Fibroblast of the conjunctiva (primary cell): ENCODE measurements around the gene SIM2.

ENCODE experiments used
- DNase-seq: peaks from one replicate; pipeline ENCODE4 v3.0.0-alpha.2; 2010; ENCODE audit warnings: low read depth

The SIM2 gene

GRCh38 chr21:36763305-36763704 is 64.4 kb downstream of the SIM2 start:
- DNase-seq: no peak

- no peak for DNase-seq
Measured at GRCh38 chr21:36765229-36765628, 66.3 kb downstream of the SIM2 start.

DNA sequence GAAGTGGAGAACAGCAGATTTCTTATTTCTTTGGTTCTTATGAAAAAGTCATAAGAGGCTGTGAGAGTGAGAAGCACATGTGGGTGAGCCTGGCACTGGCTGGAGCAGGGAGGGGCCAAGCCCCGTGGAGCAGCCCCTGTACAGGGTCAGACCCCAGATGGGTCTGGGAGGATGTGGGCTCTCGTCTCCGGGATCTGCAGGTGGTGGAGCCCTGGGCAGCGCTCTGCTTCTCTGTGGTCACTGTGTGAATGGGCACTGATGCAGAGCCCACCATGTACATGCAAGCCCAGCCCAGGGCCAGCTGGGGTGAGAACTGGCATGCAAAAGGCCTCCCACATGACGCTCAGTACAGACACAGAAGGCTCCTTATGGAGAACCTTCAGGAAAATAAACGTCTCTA is 67.6 kb downstream of the SIM2 start:
- DNase-seq: no peak

- DNase-seq: no peak
Measured at GRCh38 chr21:36767096-36767495, 68.2 kb downstream of the SIM2 start.

- no peak for DNase-seq
Measured at GRCh38 chr21:36768496-36768895, 69.6 kb downstream of the SIM2 start.

- no peak for DNase-seq
Measured at GRCh38 chr21:36769051-36769839, 70.3 kb downstream of the SIM2 start.

DNA sequence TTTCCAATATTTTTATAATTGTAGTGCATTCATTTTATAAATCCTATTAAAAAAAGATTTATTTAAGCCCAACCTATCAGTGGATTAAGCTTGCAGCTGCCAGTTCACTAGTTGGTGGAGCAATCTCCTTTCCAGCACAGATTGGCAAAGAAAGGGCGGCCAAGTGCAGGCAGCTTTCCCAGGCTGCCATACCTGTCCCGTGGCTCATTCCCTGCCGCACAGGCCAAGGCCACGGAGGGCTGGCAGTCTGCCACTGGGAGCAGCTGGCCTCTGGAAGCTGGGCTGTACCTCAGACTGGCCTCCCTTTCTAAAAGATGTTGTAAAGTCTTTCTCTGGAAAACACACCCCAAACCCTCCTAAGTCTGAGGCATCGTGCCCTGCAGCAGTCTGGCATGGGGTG is 74.2 kb downstream of the SIM2 start:
- peak; percentile 49 for DNase-seq

- no peak for DNase-seq
Measured at GRCh38 chr21:36773995-36774394, 75.1 kb downstream of the SIM2 start.

GRCh38 chr21:36776981-36777617 is 78.2 kb downstream of the SIM2 start:
- no peak for DNase-seq

GRCh38 chr21:36780861-36781260 is 81.9 kb downstream of the SIM2 start:
- no peak for DNase-seq

DNA sequence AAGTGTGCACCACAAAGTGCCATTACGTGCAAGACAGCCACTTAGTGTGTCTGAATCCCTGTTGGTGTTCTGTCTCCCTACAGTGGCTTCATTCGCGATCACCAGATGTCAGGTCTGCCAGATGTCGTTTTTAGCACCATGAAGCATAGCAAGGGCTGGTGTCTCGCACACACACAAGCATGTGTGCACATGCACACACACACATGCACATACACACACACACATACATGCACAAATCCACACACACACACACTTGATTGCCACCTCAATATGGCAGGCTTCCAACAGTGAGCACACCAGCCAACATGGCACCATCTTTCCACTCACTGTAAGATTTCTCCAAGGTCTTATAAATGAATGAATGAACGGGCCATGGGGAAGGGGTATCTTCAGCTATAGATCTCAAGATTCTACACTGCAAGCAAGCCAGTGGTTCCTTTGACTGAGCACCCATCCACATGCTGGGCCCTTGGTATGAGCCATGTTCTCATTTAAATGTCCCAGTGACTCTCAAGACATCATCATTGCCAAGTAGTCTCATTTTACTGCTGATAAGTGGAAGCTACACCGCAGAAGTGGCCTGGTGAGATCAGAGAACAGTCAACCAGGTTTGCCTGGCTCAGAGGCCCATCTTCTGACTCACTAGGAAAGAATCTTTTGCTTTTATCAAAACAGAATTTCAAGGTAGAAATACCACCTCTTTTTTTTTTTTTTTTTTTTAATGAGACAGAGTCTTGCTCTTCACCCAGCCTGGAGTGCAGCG is 84.9 kb downstream of the SIM2 start:
- no peak for DNase-seq

GRCh38 chr21:36784947-36785346 is 86.0 kb downstream of the SIM2 start:
- no peak for DNase-seq

DNA sequence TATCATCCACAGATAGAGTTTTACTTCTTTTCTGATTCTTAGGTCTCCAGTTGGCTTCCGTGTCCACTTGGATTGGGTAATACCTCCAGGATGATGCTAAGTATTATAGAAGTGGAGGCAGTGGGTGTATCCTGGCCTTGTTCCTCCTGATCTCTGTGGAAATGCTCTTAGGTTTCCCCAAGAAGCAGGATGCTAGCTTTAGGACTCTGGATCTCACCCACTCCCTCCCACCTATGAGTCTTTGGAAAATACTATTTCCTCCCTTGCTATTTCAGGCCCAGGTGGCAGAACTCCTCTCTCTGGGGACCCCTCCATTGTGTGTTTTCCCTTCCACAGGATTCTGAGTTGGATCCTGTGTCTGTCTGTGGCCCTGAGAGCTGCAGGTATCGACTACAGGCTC is 86.7 kb downstream of the SIM2 start:
- DNase-seq: no peak

DNA sequence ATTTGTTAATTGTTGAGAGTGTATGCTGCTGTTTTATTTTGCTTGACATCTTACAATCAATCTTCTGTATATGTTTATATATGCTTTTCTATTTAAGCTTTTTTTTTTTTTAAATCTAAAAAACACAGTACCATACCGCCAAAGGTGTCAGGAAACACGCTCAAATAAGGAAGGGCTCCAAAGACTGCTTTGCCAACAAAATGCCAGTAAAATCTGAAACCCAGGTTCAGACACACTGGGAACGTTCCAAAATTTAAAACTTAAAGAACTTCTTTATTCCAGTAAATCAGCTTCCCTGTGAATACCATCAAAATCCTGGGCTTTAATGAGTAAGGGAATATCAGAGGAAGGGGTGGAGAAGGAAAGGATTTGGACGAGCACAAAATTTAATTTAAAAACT is 87.3 kb downstream of the SIM2 start:
- no peak for DNase-seq

DNA sequence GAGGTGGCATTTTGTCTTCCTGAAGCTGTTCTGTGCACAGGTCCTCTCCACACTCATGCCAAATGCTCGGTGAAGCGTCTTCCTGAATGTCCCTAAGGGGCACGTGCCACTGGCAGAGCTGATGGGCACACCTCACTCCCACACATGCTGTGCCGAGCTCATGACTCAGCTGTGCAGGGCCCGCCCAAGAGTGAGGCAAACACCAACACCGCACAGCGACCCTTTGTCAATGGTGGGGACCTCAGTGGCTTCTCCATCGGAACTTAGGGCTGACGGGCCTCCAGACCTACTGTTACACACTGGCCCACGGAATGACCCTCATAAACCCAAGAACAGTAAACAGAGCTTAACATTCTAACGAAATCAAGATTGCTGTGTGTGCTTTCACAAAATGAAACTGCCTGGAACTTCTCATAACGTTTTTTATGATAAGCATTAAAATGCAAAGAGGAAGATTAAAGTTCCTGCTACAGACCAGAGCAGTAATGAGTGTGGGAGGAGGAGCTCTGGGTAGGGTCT is 89.3 kb downstream of the SIM2 start:
- DNase-seq: no peak

DNA sequence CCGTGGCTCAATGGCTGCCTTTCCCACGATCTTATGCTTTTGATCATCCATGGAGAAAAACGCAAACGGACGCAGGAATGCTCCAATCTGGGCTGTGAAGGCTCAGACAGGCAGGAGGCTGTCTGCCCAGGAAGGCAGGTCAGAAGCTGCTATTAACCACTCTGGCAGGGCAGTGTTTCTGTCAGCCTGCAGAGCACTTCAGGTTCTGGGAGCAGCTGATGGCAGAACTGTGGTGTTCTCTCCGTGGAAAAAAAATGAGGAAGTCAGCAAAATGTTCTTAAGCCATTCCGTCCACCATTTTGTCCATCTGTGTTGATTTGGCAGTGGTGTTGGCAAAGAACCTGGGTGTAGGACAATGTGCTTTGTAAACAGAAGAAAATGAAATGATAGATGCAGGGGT is 91.7 kb downstream of the SIM2 start:
- no peak for DNase-seq

GRCh38 chr21:36791180-36791579 is 92.3 kb downstream of the SIM2 start:
- no peak for DNase-seq

GRCh38 chr21:36791695-36792470 is 93.0 kb downstream of the SIM2 start:
- no peak for DNase-seq

DNA sequence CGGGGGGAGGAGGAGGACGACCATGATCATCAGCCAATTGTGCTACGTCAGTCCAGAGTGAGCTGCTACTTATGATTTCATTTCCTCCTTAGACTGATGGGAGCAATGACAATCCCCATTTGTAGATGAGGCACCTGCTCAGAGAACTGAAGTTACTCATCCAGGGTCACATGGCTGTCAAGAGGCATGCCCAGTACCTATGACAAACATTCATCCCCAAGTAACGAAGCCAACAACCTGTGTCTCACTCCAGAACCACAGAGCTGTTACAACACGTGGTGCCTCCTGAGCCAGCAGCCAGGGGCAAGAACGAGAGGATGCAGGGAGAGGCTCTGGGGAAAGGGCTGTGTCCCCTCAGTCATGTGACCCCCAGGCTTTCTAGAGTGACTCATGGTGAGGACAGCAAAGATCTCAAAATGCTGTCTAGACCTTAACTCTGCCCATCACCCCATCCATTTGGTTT is 93.6 kb downstream of the SIM2 start:
- DNase-seq: no peak

- DNase-seq: no peak
Measured at GRCh38 chr21:36796070-36796469, 97.2 kb downstream of the SIM2 start.

DNA sequence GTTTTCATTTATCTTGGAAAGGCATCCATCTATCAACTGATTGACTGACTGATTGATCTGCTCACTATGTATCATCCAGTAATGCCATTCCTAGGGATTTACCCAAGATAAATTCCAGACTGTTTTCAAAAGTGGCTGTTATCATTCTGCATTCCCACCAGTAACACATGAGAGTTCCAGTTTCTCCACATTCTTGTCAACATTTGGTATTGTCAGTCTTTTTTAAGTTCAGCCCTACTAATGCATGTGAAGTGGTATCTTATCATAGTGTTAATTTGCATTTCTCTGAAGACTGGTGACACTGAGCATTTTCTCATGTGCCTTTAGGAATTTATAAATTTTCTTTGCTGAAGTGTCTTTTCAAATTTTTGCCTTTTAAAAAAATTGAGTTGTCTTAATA is 99.6 kb downstream of the SIM2 start:
- no peak for DNase-seq
